ENCODE results near the gene TAC1. TPM values are rescaled to one million over a fixed set of nuclear protein-coding genes. Genes with fewer than 3 reads are reported as not detected.

The TAC1 gene
- total RNA-seq, 1 experiment from 2014 or later: not detected

Other genes starting within 250 kb of the TAC1 start
- gene ASNS, start 140.3 kb downstream of the TAC1 start, total RNA-seq (2014; rRNA removed; shearing (Covaris generic)): 19.5 and 23.4 TPM in 2 replicates

Measured in G401 (cell line).